Vein endothelial cell (primary cell): ENCODE measurements around the gene NAB1. TPM values are rescaled to one million over a fixed set of nuclear protein-coding genes. Genes with fewer than 3 reads are reported as not detected.

Experiments
- total RNA-seq: library from RNA; depleted of rRNA; stranded (reverse); fragments of >200 nt; gene quantifications from 2 replicates; pipeline ENCODE4 v1.2.3, GENCODE V29; 2012

NAB1 gene
- 23.7 and 31.4 TPM in 2 replicates for total RNA-seq

GRCh38 chr2:190649035-190649797 lies at the start of gene NAB1:
Gene NAB1 (plus strand): TSS chr2:190649083. CDS start chr2:190659177, 10,094 bp downstream.

Other genes starting within 250 kb of the NAB1 start
- 4.0 and 6.2 TPM in 2 replicates for gene MFSD6, start 240.7 kb upstream of the NAB1 start, total RNA-seq
- 2.4 and 4.2 TPM in 2 replicates for gene NEMP2, start 114.4 kb upstream of the NAB1 start, total RNA-seq
- 143 and 161 TPM in 2 replicates for gene GLS, start 231.7 kb downstream of the NAB1 start, total RNA-seq